Fibroblast of peridontal ligament (primary cell): Measurements from ENCODE around the gene CR2.
"Not testable (repeated sequence)": the region's sequence is repeated elsewhere in the genome, so short reads cannot be mapped to it uniquely, and the experiment has no call there.

Experiments used
- DNase-seq: peaks from one replicate; pipeline ENCODE4 v3.0.0-alpha.2; 2010; ENCODE audit errors: extremely low read depth

CR2 gene

DNA sequence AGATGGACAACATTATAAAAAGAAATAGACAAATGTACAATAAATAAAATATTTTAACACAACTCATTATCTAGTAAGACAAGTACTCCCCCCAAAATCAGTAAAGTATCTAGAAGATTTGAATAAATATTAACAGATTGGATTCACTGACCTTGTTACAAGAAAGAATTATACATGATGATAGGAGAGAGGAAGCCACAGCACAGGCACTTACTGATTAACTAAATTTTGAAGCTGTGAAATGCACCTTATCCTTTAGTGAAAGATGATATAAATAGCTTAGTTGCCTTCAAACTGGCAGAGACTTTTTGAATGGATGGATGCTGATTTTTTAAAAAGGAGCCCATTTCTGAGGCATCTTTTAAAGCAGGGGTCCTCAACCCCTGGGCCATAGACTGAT, 50.3 kb downstream of the CR2 start:
- DNase-seq: no peak

DNA sequence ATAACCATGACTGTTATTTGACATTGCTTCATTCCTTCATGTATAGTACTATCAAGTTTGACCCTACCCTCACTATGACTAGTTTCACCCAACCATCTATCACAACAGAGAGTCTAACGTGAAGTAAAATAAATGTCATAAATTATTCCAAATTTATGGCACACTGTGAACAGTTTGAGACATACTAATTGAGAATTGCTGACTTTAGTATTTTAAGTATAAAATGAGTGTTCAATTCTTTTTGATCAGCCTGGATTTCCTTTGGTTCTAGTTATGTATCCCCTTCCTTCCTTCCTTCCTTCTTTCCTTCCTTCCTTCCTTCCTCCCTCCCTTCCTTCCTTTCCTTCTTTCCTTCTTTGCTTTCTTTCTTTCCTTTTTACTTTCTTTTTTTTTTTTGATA, 56.3 kb downstream of the CR2 start:
- no peak for DNase-seq

DNA sequence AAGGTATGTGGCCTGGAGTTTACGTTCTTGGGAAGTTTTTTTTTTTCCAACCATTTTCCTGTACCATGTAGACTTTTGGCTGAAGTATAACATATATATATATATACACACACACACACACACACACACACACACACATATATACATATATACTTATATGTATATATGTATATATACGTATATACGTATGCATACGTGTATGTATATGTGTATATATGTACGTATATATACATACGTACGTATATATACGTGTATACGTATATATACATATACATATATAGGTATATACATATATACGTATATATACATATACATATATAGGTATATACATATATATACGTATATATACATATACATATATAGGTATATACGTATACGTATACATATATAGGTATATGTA, 60.8 kb downstream of the CR2 start:
- DNase-seq: no peak

GRCh38 chr1:207516729-207517128, 62.6 kb downstream of the CR2 start:
- no peak for DNase-seq

DNA sequence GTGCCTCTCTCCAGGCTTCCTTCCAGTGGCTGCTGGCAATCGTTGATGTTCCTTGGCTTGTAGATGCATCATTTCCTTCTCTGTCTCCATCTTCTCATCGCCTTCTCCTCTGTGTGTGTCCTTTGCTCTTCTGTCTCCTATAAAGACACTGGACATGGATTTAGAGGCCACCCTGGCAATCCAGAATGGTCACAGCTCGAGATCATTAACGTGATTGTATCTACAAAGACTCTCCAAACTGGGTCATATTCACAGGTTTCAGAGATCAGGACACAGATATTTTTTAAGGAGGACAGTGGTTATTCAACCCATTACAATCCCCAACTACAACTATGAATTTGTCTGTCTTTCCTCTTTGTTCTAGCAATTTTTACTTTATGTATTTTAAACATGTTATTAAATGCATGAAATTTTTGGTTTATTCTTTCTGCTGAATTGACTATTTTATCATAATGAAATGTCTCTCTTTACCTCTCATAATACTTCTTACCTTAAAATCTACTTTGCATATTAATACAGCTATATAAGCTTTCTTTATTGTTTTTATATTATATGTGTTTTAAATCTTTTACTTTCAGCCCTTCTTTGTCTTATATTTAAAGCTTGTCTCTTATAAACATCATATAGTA, 64.6 kb downstream of the CR2 start:
- no peak for DNase-seq

DNA sequence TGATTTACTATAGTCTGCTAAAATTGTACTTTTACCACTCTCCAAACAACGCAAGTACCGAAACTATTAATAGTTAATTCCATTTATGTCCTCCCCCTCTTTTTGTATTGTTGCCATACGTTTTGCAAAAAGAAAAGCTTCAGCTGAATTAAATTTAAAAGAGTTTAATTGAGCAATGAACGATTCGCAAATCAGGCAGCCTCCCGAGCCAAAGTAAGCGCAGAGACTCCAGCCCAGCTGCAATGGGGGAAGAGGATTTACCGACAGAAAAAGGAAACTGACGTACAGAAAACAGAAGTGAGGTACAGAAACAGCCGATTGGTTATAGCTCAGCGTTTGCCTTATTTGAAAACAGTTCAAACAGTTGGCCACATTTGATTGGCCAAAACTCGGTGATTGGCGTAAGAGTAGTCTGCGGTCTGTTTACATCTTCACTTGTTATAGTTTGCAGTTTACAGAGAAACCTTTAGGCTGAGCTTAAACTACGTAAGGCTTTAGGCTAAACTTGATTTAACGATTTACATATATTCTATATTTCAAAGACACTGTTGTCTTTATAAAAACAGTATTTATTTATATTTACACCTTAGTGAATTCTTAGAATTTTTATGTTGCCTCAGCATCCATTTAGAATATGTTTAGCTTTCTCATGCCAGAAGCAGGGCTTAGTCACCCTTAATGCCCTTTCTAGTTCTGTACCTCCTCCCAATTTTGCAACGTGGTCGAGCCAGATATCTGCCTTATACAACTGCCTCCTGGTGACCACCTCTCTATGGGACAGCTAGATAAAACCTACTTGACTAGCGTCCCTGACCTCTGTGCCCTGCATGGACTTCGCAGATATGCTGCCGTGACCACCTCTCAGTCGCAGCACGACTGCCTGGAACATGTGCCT, 65.6 kb downstream of the CR2 start:
- DNase-seq: no peak

DNA sequence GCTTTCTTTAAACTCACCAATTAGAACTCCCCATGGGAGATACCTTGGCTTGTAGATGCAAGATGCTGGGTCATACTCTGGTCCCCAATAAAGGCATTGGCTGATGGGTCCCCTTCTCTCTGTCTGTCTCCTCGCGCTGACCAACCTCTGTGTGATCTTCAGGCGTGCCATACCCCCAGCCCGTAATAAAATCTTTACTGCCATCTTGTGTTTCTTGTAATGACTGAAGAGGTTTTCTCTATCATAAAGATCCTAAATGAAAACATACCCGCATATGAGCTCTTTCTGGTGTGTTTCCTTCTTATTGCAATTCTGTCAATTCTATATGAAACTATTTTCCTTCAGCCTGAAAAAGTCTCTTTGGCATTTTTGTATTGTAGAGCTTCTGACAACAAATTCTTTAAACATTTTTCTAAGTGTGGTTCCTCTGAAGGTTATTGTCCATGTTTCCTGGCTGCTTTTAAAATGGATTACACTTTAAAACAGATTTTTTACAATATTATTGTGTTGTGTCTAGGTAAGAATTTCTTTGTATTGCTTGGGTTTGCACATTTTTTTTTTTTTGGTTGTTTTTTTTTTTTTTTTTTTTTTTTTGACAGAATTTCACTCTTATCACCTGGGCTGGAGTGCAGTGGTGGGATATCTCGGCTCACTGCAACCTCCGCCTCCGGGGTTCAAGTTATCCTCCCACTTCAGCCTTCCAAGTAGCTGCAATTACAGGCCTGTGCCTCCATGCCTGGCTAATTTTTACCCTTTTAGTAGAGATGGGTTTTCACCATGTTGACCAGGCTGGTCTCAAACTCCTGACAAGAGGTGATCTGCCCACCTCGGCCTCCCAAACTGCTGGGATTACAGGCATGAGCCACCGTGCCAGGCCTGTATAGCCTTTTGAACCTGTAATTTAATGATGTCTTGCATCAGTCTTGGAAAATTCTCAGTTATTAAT, 66.5 kb downstream of the CR2 start:
- not testable (repeated sequence) for DNase-seq

- DNase-seq: not testable (repeated sequence)
Measured at GRCh38 chr1:207525239-207525638, 71.1 kb downstream of the CR2 start.

GRCh38 chr1:207528401-207528800, 74.3 kb downstream of the CR2 start:
- DNase-seq: not testable (repeated sequence)

DNA sequence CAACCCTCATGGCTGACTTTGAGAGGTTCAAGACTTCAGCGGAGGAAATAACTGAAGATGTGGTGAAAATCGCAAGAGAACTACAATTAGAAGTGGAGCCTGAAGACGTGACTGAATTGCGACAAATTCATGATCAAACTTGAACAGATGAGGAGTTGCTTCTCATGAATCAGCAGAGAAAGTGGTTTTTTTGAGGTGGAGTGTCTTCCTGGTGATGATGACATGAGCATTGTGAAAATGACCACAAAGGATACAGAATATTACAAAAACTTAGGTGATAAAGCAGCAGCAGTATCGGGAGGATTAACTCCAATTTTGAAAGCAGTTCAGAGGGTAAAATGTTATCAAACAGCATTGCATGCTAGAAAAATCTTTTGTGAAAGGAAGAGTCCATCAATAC, 82.1 kb downstream of the CR2 start:
- DNase-seq: not testable (repeated sequence)
